ENCODE data around the gene REXO4.

DNA sequence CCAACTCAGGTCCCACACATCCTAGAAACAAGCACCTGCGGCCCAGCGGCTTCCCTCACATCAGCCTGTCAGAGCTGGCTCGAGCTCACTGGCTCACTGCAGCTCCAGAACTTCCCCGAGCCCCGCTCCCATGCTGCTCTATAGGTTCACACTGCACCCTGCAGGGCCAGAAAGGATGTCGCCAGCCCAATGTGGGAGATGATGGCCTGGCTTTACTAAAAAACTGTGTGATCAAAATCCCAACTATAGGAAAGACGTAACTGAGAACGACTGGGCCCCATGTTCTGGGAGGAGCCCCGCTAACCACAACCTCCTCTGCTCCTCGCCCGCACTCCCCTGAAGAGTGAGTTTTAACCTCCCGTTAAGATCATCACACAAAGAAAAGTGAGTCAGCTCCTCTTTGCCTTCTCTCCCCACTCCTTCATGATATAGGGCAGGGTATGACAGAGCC lies 46.5 kb downstream of the REXO4 start:
- TF ChIP-seq CTCF (conservative IDR thresholded peaks at IDR 0.05 in 1 of 2, IDR thresholded peaks at IDR 0.05 in 1 of 2; ENCODE audit: low read depth in 1 of 2, low read length in 2 of 2), result no peak
- TF ChIP-seq EZH2 (IDR thresholded peaks at IDR 0.05; ENCODE audit: low read length, missing control alignments), result no peak
